HG03571 (cell line): Measurements from ENCODE around the gene CGN.
"Not testable (repeated sequence)": the region's sequence is repeated elsewhere in the genome, so short reads cannot be mapped to it uniquely, and the experiment has no call there.

Source experiments
- ATAC-seq: cut with Tn5 transposase; IDR thresholded peaks from one replicate; pipeline ENCODE4 v1.9.1; 2021; ENCODE audit not compliant: unreplicated experiment

Gene CGN

GRCh38 chr1:151520359-151520758, 9.2 kb downstream of the CGN start:
- ATAC-seq, result no peak

GRCh38 chr1:151522427-151522826, 11.2 kb downstream of the CGN start:
- not testable (repeated sequence) for ATAC-seq

- no peak for ATAC-seq
Observed at GRCh38 chr1:151523326-151523725, 12.1 kb downstream of the CGN start.

- no peak for ATAC-seq
Observed at GRCh38 chr1:151524736-151525135, 13.5 kb downstream of the CGN start.

GRCh38 chr1:151526735-151527525, 15.7 kb downstream of the CGN start:
- no peak for ATAC-seq

- ATAC-seq, result no peak
Observed at GRCh38 chr1:151529211-151529702, 18.1 kb downstream of the CGN start.

- ATAC-seq, result no peak
Observed at GRCh38 chr1:151529781-151530180, 18.6 kb downstream of the CGN start.

GRCh38 chr1:151530461-151530860, 19.3 kb downstream of the CGN start:
- no peak for ATAC-seq

GRCh38 chr1:151533870-151534269, 22.7 kb downstream of the CGN start:
- ATAC-seq, result no peak

- ATAC-seq, result no peak
Observed at GRCh38 chr1:151534662-151535278, 23.6 kb downstream of the CGN start.

GRCh38 chr1:151535326-151536271, 24.4 kb downstream of the CGN start:
- ATAC-seq, result no peak

GRCh38 chr1:151536499-151536898, 25.3 kb downstream of the CGN start:
- ATAC-seq, result no peak

- ATAC-seq, result no peak
Observed at GRCh38 chr1:151537112-151537511, 25.9 kb downstream of the CGN start.

- ATAC-seq, result peak; percentile 54
Observed at GRCh38 chr1:151539321-151540020, 28.3 kb downstream of the CGN start.

GRCh38 chr1:151540021-151540981, 29.1 kb downstream of the CGN start, which contains the start of gene TUFT1:
TSS of gene TUFT1 (plus strand) at chr1:151540309. CDS start at chr1:151540367, 58 bp downstream.
- peak; percentile 82 for ATAC-seq

GRCh38 chr1:151540982-151541377, 29.8 kb downstream of the CGN start:
- ATAC-seq, result no peak

GRCh38 chr1:151541752-151542151, 30.6 kb downstream of the CGN start:
- ATAC-seq, result no peak

- ATAC-seq, result no peak
Observed at GRCh38 chr1:151542710-151543129, 31.5 kb downstream of the CGN start.

- ATAC-seq, result no peak
Observed at GRCh38 chr1:151545542-151545941, 34.4 kb downstream of the CGN start.
